ENCODE results near the gene FAM114A2. TPM values are rescaled to one million over a fixed set of nuclear protein-coding genes. Genes with fewer than 3 reads are reported as not detected.

Gene FAM114A2
- total RNA-seq, 1 donor from 2014 or later, result 18.1 TPM

GRCh38 chr5:153983885-153984284, 54.8 kb downstream of the FAM114A2 start:
- DNase-seq, result no peak

GRCh38 chr5:153981905-153982605, 56.7 kb downstream of the FAM114A2 start:
- no peak for DNase-seq

- DNase-seq, result no peak
These were observed 59.5 kb downstream of the FAM114A2 start for GRCh38 chr5:153979028-153979783.

- no peak for DNase-seq
These were observed 63.9 kb downstream of the FAM114A2 start for GRCh38 chr5:153974813-153975163.

- peak; percentile 71 for DNase-seq
These were observed 64.4 kb downstream of the FAM114A2 start for GRCh38 chr5:153974131-153974812.

GRCh38 chr5:153972240-153972639, 66.5 kb downstream of the FAM114A2 start:
- DNase-seq, result no peak

GRCh38 chr5:153970496-153970895, 68.2 kb downstream of the FAM114A2 start:
- DNase-seq, result no peak

- DNase-seq, result no peak
These were observed 69.2 kb downstream of the FAM114A2 start for GRCh38 chr5:153969563-153969895.

GRCh38 chr5:153968761-153969562, 69.7 kb downstream of the FAM114A2 start:
- DNase-seq, result no peak

GRCh38 chr5:153964880-153965645, 73.6 kb downstream of the FAM114A2 start:
- peak; percentile 83 for DNase-seq

GRCh38 chr5:153964191-153964879, 74.4 kb downstream of the FAM114A2 start:
- DNase-seq, result no peak

GRCh38 chr5:153960269-153961215, 78.2 kb downstream of the FAM114A2 start:
- DNase-seq, result no peak

GRCh38 chr5:153959134-153959957, 79.4 kb downstream of the FAM114A2 start:
- DNase-seq, result peak; percentile 9

GRCh38 chr5:153957205-153957604, 81.5 kb downstream of the FAM114A2 start:
- DNase-seq, result no peak

- DNase-seq, result no peak
These were observed 85.3 kb downstream of the FAM114A2 start for GRCh38 chr5:153953411-153953810.

- peak; percentile 13 for DNase-seq
These were observed 85.8 kb downstream of the FAM114A2 start for GRCh38 chr5:153952893-153953292.

GRCh38 chr5:153952057-153952456, 86.7 kb downstream of the FAM114A2 start:
- DNase-seq, result no peak

- DNase-seq, result no peak
These were observed 97.4 kb downstream of the FAM114A2 start for GRCh38 chr5:153941265-153941664.
